Measurements from ENCODE around the gene SLC30A2.

Gene SLC30A2

GRCh38 chr1:26032656-26033357, 13.1 kb downstream of the SLC30A2 start:
- TF ChIP-seq CTCF (IDR thresholded peaks at IDR 0.05; ENCODE audit: control insufficient read depth, insufficient read depth, low read depth, low read length, missing control alignments): no peak
- H3K4me3 ChIP-seq (ENCODE audit: control insufficient read depth, low read depth, low read length): no peak overlapping the region
- DNase-seq (ENCODE audit: low read depth): no peak

- DNase-seq (ENCODE audit: low read depth): no peak
- H3K4me3 ChIP-seq (ENCODE audit: control insufficient read depth, low read depth, low read length): no peak overlapping the region
- no peak for TF ChIP-seq CTCF (IDR thresholded peaks at IDR 0.05; ENCODE audit: control insufficient read depth, insufficient read depth, low read depth, low read length, missing control alignments)
These were observed 14.2 kb downstream of the SLC30A2 start for GRCh38 chr1:26031611-26032220.

GRCh38 chr1:26031196-26031595, 14.7 kb downstream of the SLC30A2 start:
- DNase-seq (ENCODE audit: low read depth): no peak
- no peak for TF ChIP-seq CTCF (IDR thresholded peaks at IDR 0.05; ENCODE audit: control insufficient read depth, insufficient read depth, low read depth, low read length, missing control alignments)
- no peak overlapping the region for H3K4me3 ChIP-seq (ENCODE audit: control insufficient read depth, low read depth, low read length)

- no peak for TF ChIP-seq CTCF (IDR thresholded peaks at IDR 0.05; ENCODE audit: control insufficient read depth, insufficient read depth, low read depth, low read length, missing control alignments)
- no peak for DNase-seq (ENCODE audit: low read depth)
- H3K4me3 ChIP-seq (ENCODE audit: control insufficient read depth, low read depth, low read length): no peak overlapping the region
These were observed 15.9 kb downstream of the SLC30A2 start for GRCh38 chr1:26029864-26030481.

- no peak for TF ChIP-seq CTCF (IDR thresholded peaks at IDR 0.05; ENCODE audit: control insufficient read depth, insufficient read depth, low read depth, low read length, missing control alignments)
These were observed 16.7 kb downstream of the SLC30A2 start for GRCh38 chr1:26029054-26029863.

GRCh38 chr1:26028490-26028980, 17.4 kb downstream of the SLC30A2 start:
- no peak overlapping the region for H3K4me3 ChIP-seq (ENCODE audit: control insufficient read depth, low read depth, low read length)
- TF ChIP-seq CTCF (IDR thresholded peaks at IDR 0.05; ENCODE audit: control insufficient read depth, insufficient read depth, low read depth, low read length, missing control alignments): no peak
- no peak for DNase-seq (ENCODE audit: low read depth)

More at GRCh38 chr1:26029054-26029863, 16.7 kb downstream of the SLC30A2 start:
- no peak overlapping the region for H3K4me3 ChIP-seq (ENCODE audit: control insufficient read depth, low read depth, low read length)
- DNase-seq (ENCODE audit: low read depth): no peak

Measured in AG09309 (cell line).